ENCODE results near the gene CUL4B. TPM values are rescaled to one million over a fixed set of nuclear protein-coding genes. Genes with fewer than 3 reads are reported as not detected.
A peak's percentile ranks its signal among the peaks of the same experiment; 100 is the strongest.

The CUL4B gene
- total and polyA plus RNA-seq, 4 donors, result 6.0 to 24.9 (median 12.7) TPM

GRCh38 chrX:120562569-120562926 lies 1.8 kb upstream of the CUL4B start:
- Histone ChIP-seq H3K9ac (ENCODE audit: low read depth in 1 of 2, low read length in 2 of 2) (no peak overlapping the region), H3K4me1 (ENCODE audit: control insufficient read depth in 4 of 4, insufficient read depth in 4 of 4, low read length in 3 of 4) (peaks cover 6 to 24% (median 18%) of the 10 kb centered on the region in 4 donors), H3K27ac (ENCODE audit: low read depth in 1 of 2, low read length in 2 of 2) (peak overlapping the region in 1 of 2 donors; percentile 94), H3K36me3 (ENCODE audit: control insufficient read depth in 4 of 4, insufficient read depth in 3 of 4, low read depth in 1 of 4, low read length in 3 of 4) (peaks cover 0 to under 1% (median 0%) of the 10 kb centered on the region in 4 donors), H3K9me3 (ENCODE audit: control insufficient read depth in 4 of 4, low read length in 3 of 4) (no peaks in the 10 kb centered on the region), H3K27me3 (ENCODE audit: control insufficient read depth in 4 of 4, insufficient read depth in 4 of 4, low read length in 3 of 4) (no peaks in the 10 kb centered on the region), H3K4me3 (ENCODE audit: low read depth in 1 of 3, low read length in 3 of 3) (no peak overlapping the region)
- no peak for DNase-seq (ENCODE audit: low spot score)
- WGBS, result 62% methylated on average over 2 of the region's 2 CpGs
- no peak for TF ChIP-seq ZBTB33 (IDR thresholded peaks at IDR 0.05)

GRCh38 chrX:120561634-120562568 lies 1.1 kb upstream of the CUL4B start:
- no peak for TF ChIP-seq CTCF (IDR thresholded peaks at IDR 0.05; ENCODE audit: low read depth, low read length, missing input control)
- TF ChIP-seq TAF1 (conservative IDR thresholded peaks at IDR 0.05), result no peak
- no peak for TF ChIP-seq SP1 (IDR thresholded peaks at IDR 0.05)
- no peak for TF ChIP-seq FOXA1 (IDR thresholded peaks at IDR 0.05)
- TF ChIP-seq REST (IDR thresholded peaks at IDR 0.05), result peak; percentile 0
- no peak for TF ChIP-seq YY1 (IDR thresholded peaks at IDR 0.05)
- no peak for TF ChIP-seq FOXA2 (IDR thresholded peaks at IDR 0.05)
- H3K4me3 ChIP-seq (ENCODE audit: low read depth in 1 of 3, low read length in 3 of 3), result peak overlapping the region; percentile 51 to 83 (median 75)
- WGBS, result 5% methylated on average over 12 of the region's 12 CpGs
- H3K4me1 ChIP-seq (ENCODE audit: control insufficient read depth in 4 of 4, insufficient read depth in 4 of 4, low read length in 3 of 4), result peaks cover 6 to 24% (median 18%) of the 10 kb centered on the region in 4 donors
- DNase-seq (ENCODE audit: low spot score), result no peak
- H3K27ac ChIP-seq (ENCODE audit: low read depth in 1 of 2, low read length in 2 of 2), result peak overlapping the region; percentile 94 to 98
- peak overlapping the region; percentile 48 to 86 for H3K9ac ChIP-seq (ENCODE audit: low read depth in 1 of 2, low read length in 2 of 2)
- H3K9me3 ChIP-seq (ENCODE audit: control insufficient read depth in 4 of 4, low read length in 3 of 4), result no peaks in the 10 kb centered on the region
- H3K36me3 ChIP-seq (ENCODE audit: control insufficient read depth in 4 of 4, insufficient read depth in 3 of 4, low read depth in 1 of 4, low read length in 3 of 4), result peaks cover 0 to 2% (median 0%) of the 10 kb centered on the region in 4 donors
- H3K27me3 ChIP-seq (ENCODE audit: control insufficient read depth in 4 of 4, insufficient read depth in 4 of 4, low read length in 3 of 4), result no peaks in the 10 kb centered on the region

Data from liver (tissue), 9 donors.